Activated T-cell treated with anti-CD3 and anti-CD28 coated beads for 24 hours (primary cell): ENCODE measurements around the gene ALDH7A1.
"Not testable (repeated sequence)": the region's sequence is repeated elsewhere in the genome, so short reads cannot be mapped to it uniquely, and the experiment has no call there.

ENCODE experiments used
- DNase-seq: peaks from one replicate; pipeline ENCODE4 v3.0.0-alpha.2; 2020; ENCODE audit warnings: low read depth

Gene ALDH7A1

GRCh38 chr5:126535856-126536545 lies 59.0 kb downstream of the ALDH7A1 start:
- no peak for DNase-seq

- no peak for DNase-seq
Observed at GRCh38 chr5:126534553-126534952, 60.5 kb downstream of the ALDH7A1 start.

GRCh38 chr5:126531543-126532120 lies 63.4 kb downstream of the ALDH7A1 start:
- no peak for DNase-seq

- DNase-seq, result no peak
Observed at GRCh38 chr5:126527892-126528291, 67.1 kb downstream of the ALDH7A1 start.

GRCh38 chr5:126527158-126527557 lies 67.9 kb downstream of the ALDH7A1 start:
- DNase-seq, result no peak

- no peak for DNase-seq
Observed at GRCh38 chr5:126526493-126526892, 68.5 kb downstream of the ALDH7A1 start.

- DNase-seq, result no peak
Observed at GRCh38 chr5:126525630-126526245, 69.3 kb downstream of the ALDH7A1 start.

GRCh38 chr5:126523818-126524510 lies 71.1 kb downstream of the ALDH7A1 start:
- no peak for DNase-seq

GRCh38 chr5:126521130-126521529 lies 73.9 kb downstream of the ALDH7A1 start:
- DNase-seq, result no peak

- DNase-seq, result no peak
Observed at GRCh38 chr5:126520593-126520953, 74.4 kb downstream of the ALDH7A1 start.

GRCh38 chr5:126519637-126520592 lies 75.1 kb downstream of the ALDH7A1 start:
- DNase-seq, result no peak

- not testable (repeated sequence) for DNase-seq
Observed at GRCh38 chr5:126519223-126519622, 75.8 kb downstream of the ALDH7A1 start.

- DNase-seq, result no peak
Observed at GRCh38 chr5:126516852-126517251, 78.2 kb downstream of the ALDH7A1 start.

- DNase-seq, result no peak
Observed at GRCh38 chr5:126516133-126516532, 78.9 kb downstream of the ALDH7A1 start.

- DNase-seq, result no peak
Observed at GRCh38 chr5:126515337-126515736, 79.7 kb downstream of the ALDH7A1 start.

GRCh38 chr5:126514558-126515141 lies 80.4 kb downstream of the ALDH7A1 start:
- no peak for DNase-seq

GRCh38 chr5:126514131-126514557 lies 80.9 kb downstream of the ALDH7A1 start:
- DNase-seq, result no peak

- no peak for DNase-seq
Observed at GRCh38 chr5:126513703-126514102, 81.3 kb downstream of the ALDH7A1 start.

GRCh38 chr5:126513302-126513701 lies 81.7 kb downstream of the ALDH7A1 start:
- DNase-seq, result no peak

- DNase-seq, result no peak
Observed at GRCh38 chr5:126512451-126512850, 82.6 kb downstream of the ALDH7A1 start.

GRCh38 chr5:126511961-126512360 lies 83.1 kb downstream of the ALDH7A1 start:
- DNase-seq, result no peak
